Measurements from ENCODE around the gene SLC6A3.

GRCh38 chr5:1380011-1380817 is 65.0 kb downstream of the SLC6A3 start:
- TF ChIP-seq CTCF (IDR thresholded peaks at IDR 0.05 in 4 of 5, conservative IDR thresholded peaks at IDR 0.05 in 1 of 5) = peak in 4 of 5 experiments; percentile 12 to 54 (median 38)
- no peak for TF ChIP-seq POLR2A (IDR thresholded peaks at IDR 0.05)
